HepG2 (cell line): ENCODE data around the gene MT4. TPM values are rescaled to one million over a fixed set of nuclear protein-coding genes. Genes with fewer than 3 reads are reported as not detected.

Experiments used
- ATAC-seq: fragments of 200-7000 bp; cut with Tn5 transposase; 3 replicates; pipeline ENCODE4 v1.9.1; 2020; ENCODE audit warnings: mild to moderate bottlenecking, moderate library complexity
- BruUV-seq: library from RNA; stranded (reverse); fragments of 400-500 nt; replicated peaks from 2 replicates; lab custom pipeline; 2021; lab: Mats Ljungman, UMichigan
- CTCF ChIA-PET: fragments of 300-600 bp; formaldehyde crosslinking; extraction: SDS; loops from one replicate; lab custom pipeline; 2021; ENCODE audit warnings: low total read pairs, inconsistent platforms, low intra/inter-chr PET ratio; lab: Yijun Ruan, JAX
- POLR2A ChIA-PET: fragments of 350-600 bp; sonication (Branson Sonifier 250); formaldehyde crosslinking; loops from one replicate; lab custom pipeline; 2020; ENCODE audit warnings: antibody characterized with exemption, inconsistent platforms; lab: Yijun Ruan, JAX
- DNase-seq: peaks from one replicate; pipeline ENCODE4 v3.0.0-alpha.2; 2015; ENCODE audit warnings: low spot score
- FAIRE-seq: peaks from 3 replicates; lab custom pipeline; 2011; peaks lifted over from hg19 to GRCh38; lab: Jason Lieb, UNC
- H2AFZ ChIP-seq: one replicate; pipeline ENCODE4 v1.6.1; 2011; ENCODE audit warnings: low read length, inconsistent platforms
- H3K27ac ChIP-seq: fragments of 300-600 bp; 3 replicates; pipeline ENCODE4 v1.8.0; 2011; ENCODE audit warnings: mixed run types, mild to moderate bottlenecking, mixed read lengths, low read length, inconsistent platforms; ENCODE audit not compliant: insufficient read depth; ENCODE audit errors: extremely low read length
- H3K27me3 ChIP-seq, 2 experiments: fragments of 200-600 bp in 1 of 2; 2 replicates in 1 of 2; 3 replicates in 1 of 2; pipeline versions ENCODE4 v1.6.0 to v1.8.0; 2011; ENCODE audit warnings: low read length in 2 of 2, mild to moderate bottlenecking in 2 of 2, moderate library complexity in 2 of 2, inconsistent platforms in 1 of 2; ENCODE audit not compliant: insufficient read depth in 2 of 2, control insufficient read depth in 1 of 2
- H3K36me3 ChIP-seq, 2 experiments: fragments of 200-600 bp in 1 of 2; replicated peaks in 1 of 2; 2 replicates in 1 of 2; 3 replicates in 1 of 2; pipeline versions ENCODE4 v1.5.1 to v1.8.0; 2011; ENCODE audit warnings: low read length in 2 of 2, inconsistent platforms in 1 of 2; ENCODE audit not compliant: insufficient read depth in 2 of 2, control insufficient read depth in 1 of 2
- H3K4me1 ChIP-seq: 2 replicates; pipeline ENCODE4 v1.5.1; 2012; ENCODE audit warnings: low read length, inconsistent platforms; ENCODE audit not compliant: insufficient read depth
- H3K4me2 ChIP-seq: 2 replicates; pipeline ENCODE4 v1.6.0; 2011; ENCODE audit warnings: low read depth, low read length, inconsistent platforms
- H3K4me3 ChIP-seq, 3 experiments: fragments of 200-600 bp in 1 of 3; sonication (generic), shearing (Covaris generic) in 1 of 3; replicated peaks in 1 of 3; 2 replicates each; pipeline ENCODE4 v1.5.1; 2011 to 2016; ENCODE audit warnings: low read length in 3 of 3, inconsistent platforms in 2 of 3, low read depth in 2 of 3, mild to moderate bottlenecking in 2 of 3, control low read depth in 1 of 3, mixed read lengths in 1 of 3; ENCODE audit not compliant: insufficient read depth in 1 of 3
- H3K79me2 ChIP-seq: one replicate; pipeline ENCODE4 v1.6.1; 2011; ENCODE audit warnings: low read length, inconsistent platforms; ENCODE audit not compliant: insufficient read depth
- H3K9ac ChIP-seq: 2 replicates; pipeline ENCODE4 v1.6.0; 2011; ENCODE audit warnings: mild to moderate bottlenecking, low read depth, low read length, inconsistent platforms; ENCODE audit not compliant: insufficient read depth
- H3K9me3 ChIP-seq: 2 replicates; pipeline ENCODE4 v1.5.1; 2012; ENCODE audit warnings: mild to moderate bottlenecking, low read length
- H4K20me1 ChIP-seq: 2 replicates; pipeline ENCODE4 v1.6.0; 2011; ENCODE audit warnings: inconsistent platforms, mild to moderate bottlenecking, low read length, moderate library complexity; ENCODE audit not compliant: insufficient read depth
- BATF2 ChIP-seq: sonication (generic); formaldehyde crosslinking; IDR thresholded peaks from 2 replicates; pipeline ENCODE4 v1.8.0; 2022; ENCODE audit warnings: mild to moderate bottlenecking, missing genetic modification reagents, moderate library complexity
- BRD4 ChIP-seq: sonication (generic); formaldehyde crosslinking; IDR thresholded peaks from 2 replicates; pipeline ENCODE4 v1.4.0; 2020; ENCODE audit warnings: missing genetic modification reagents
- MAFK ChIP-seq, 2 experiments: IDR thresholded peaks in 1 of 2; conservative IDR thresholded peaks in 1 of 2; 2 replicates each; pipeline ENCODE4 v1.6.1; 2011; ENCODE audit warnings: improper control_type of control experiment in 2 of 2, low read length in 2 of 2
- MXI1 ChIP-seq: IDR thresholded peaks from 3 replicates; pipeline ENCODE4 v1.6.1; 2012; ENCODE audit warnings: low read depth, low read length, inconsistent platforms, borderline replicate concordance
- PATZ1 ChIP-seq: sonication (generic); formaldehyde crosslinking; IDR thresholded peaks from 2 replicates; pipeline ENCODE4 v1.4.0; 2020; ENCODE audit warnings: missing genetic modification reagents
- SNAPC5 ChIP-seq: sonication (generic); formaldehyde crosslinking; IDR thresholded peaks from 2 replicates; pipeline ENCODE4 v1.8.1; 2023; ENCODE audit warnings: mild to moderate bottlenecking, missing genetic modification reagents, borderline replicate concordance
- THAP8 ChIP-seq: sonication (generic); formaldehyde crosslinking; IDR thresholded peaks from 2 replicates; pipeline ENCODE4 v1.5.1; 2020; ENCODE audit warnings: missing genetic modification reagents, mild to moderate bottlenecking, borderline replicate concordance
- TOPORS ChIP-seq: sonication (generic); formaldehyde crosslinking; IDR thresholded peaks from 2 replicates; pipeline ENCODE4 v1.8.0; 2023; ENCODE audit warnings: mild to moderate bottlenecking, missing genetic modification reagents
- ZNF446 ChIP-seq: sonication (generic); formaldehyde crosslinking; IDR thresholded peaks from 2 replicates; pipeline ENCODE4 v1.5.0; 2020; ENCODE audit warnings: mild to moderate bottlenecking, missing genetic modification reagents
- ZNF678 ChIP-seq: sonication (generic); formaldehyde crosslinking; IDR thresholded peaks from 2 replicates; pipeline ENCODE4 v1.4.0; 2020; ENCODE audit warnings: mild to moderate bottlenecking, missing genetic modification reagents
- ZNF761 ChIP-seq: sonication (generic); formaldehyde crosslinking; conservative IDR thresholded peaks from 2 replicates; pipeline ENCODE4 v1.4.0; 2020; ENCODE audit warnings: mild to moderate bottlenecking, missing genetic modification reagents
- WGBS: methylation state at CpG from one replicate; pipeline ENCODE4 v1.1.6; 2017; ENCODE audit warnings: low lambda C conversion rate; 5-methylcytosine and 5-hydroxymethylcytosine counted together
- in situ Hi-C: cut with HindIII; loops from 2 replicates; pipeline ENCODE4 v1.10.0; 2017; ENCODE audit warnings: low pct_unique_long_range_greater_than_20kb; ENCODE audit not compliant: extremely low pct_ligation_motif_present
- intact Hi-C: fragments of 100-400 bp; cut with micrococcal nuclease; formaldehyde crosslinking; loops from one replicate; pipeline ENCODE4 v1.10.0; 2022; ENCODE audit not compliant: unreplicated experiment
- polyA plus RNA-seq, 8 experiments: library from polyadenylated mRNA; depleted of rRNA in 3 of 8; stranded (reverse) in 7 of 8; unstranded in 1 of 8; fragments of >200 nt; fragmentation: Illumina TruSeq in 4 of 8; extraction: Trizol in 4 of 8; gene quantifications; 2 replicates each; pipeline versions ENCODE4 v1.2.1 to v1.2.3, GENCODE V29; 2011 to 2016; ENCODE audit warnings: low read depth in 4 of 8, missing spikeins in 1 of 8, mixed read lengths in 1 of 8; ENCODE audit not compliant: insufficient read depth in 1 of 8
- total RNA-seq, 5 experiments: library from RNA; depleted of rRNA; stranded (reverse); fragments of >200 nt; fragmentation: Illumina TruSeq; extraction: Trizol; gene quantifications; 2 replicates each; pipeline ENCODE4 v1.2.3, GENCODE V29; 2016; ENCODE audit warnings: low read depth in 1 of 5

MT4 gene
- total and polyA plus RNA-seq, 2 of the 13 experiments (the other 11 are each of a cell fraction or from before 2014, with no cell fraction given), result not detected

GRCh38 chr16:56609463-56609921 lies 44.6 kb downstream of the MT4 start (continued):
- TF ChIP-seq ZNF446 (CRISPR knock-in tag), result no peak
- TF ChIP-seq PATZ1 (CRISPR knock-in tag), result 0 out of 2 replicates have a peak, but pooled peaks have one; percentile 21

GRCh38 chr16:56610017-56610608 lies 45.2 kb downstream of the MT4 start:
- H3K4me3 ChIP-seq, result peak overlapping the region; percentile 75 to 84 (median 76)
- H2AFZ ChIP-seq, result no peak overlapping the region
- H3K4me1 ChIP-seq, result peaks cover 65% of the 10 kb centered on the region
- no peak for FAIRE-seq
- in situ Hi-C loops (no loop called here), intact Hi-C loops (no loop called here)
- no peaks in the 10 kb centered on the region for H4K20me1 ChIP-seq
- no peaks in the 10 kb centered on the region for H3K9me3 ChIP-seq
- no peaks in the 10 kb centered on the region; a peak in 1 of 5 replicates for H3K27me3 ChIP-seq
- no TSS peak for BruUV-seq
- ChIA-PET POLR2A (interaction anchor here (1.2 to 5.3 kb wide), 4 partner anchors 15 to 159 kb away, joined by 3 to 83 read pairs (median 10); partner anchors contain the start of genes MT1E, MT1F, MT1X and NUDT21), CTCF (no interaction called here)
- no peaks in the 10 kb centered on the region for H3K79me2 ChIP-seq
- no peak for ATAC-seq
- DNase-seq, result peak; percentile 35
- H3K36me3 ChIP-seq, result no peaks in the 10 kb centered on the region
- H3K27ac ChIP-seq, result no peak overlapping the region
- H3K9ac ChIP-seq, result peak overlapping the region; percentile 68
- H3K4me2 ChIP-seq, result peak overlapping the region; percentile 91
- 7% methylated on average over 10 of the region's 10 CpGs for WGBS
- TF ChIP-seq MXI1 (peak; percentile 11; the same call in 1 of the 3 replicates), THAP8 (CRISPR knock-in tag) (no peak), ZNF761 (CRISPR knock-in tag) (0 out of 2 replicates have a peak, but pooled peaks have one; percentile 57), SNAPC5 (CRISPR knock-in tag) (no peak), ZNF678 (0 out of 2 replicates have a peak, but pooled peaks have one; percentile 35), TOPORS (CRISPR knock-in tag) (no peak), MAFK (conservative IDR thresholded peaks at IDR 0.05 in 1 of 2, IDR thresholded peaks at IDR 0.05 in 1 of 2; ENCODE audit: low read length in 2 of 2) (no peak), BRD4 (CRISPR knock-in tag) (no peak), BATF2 (CRISPR knock-in tag) (no peak)
